Measurements from ENCODE around the gene PLEKHN1. TPM values are rescaled to one million over a fixed set of nuclear protein-coding genes. Genes with fewer than 3 reads are reported as not detected.

The PLEKHN1 gene
- 1 to 10 TPM; 2.2 to 2.9 TPM for total RNA-seq
- polyA plus RNA-seq: under 1 TPM in 1 of 2 donors, not detected in 1; 0.50 TPM

DNA sequence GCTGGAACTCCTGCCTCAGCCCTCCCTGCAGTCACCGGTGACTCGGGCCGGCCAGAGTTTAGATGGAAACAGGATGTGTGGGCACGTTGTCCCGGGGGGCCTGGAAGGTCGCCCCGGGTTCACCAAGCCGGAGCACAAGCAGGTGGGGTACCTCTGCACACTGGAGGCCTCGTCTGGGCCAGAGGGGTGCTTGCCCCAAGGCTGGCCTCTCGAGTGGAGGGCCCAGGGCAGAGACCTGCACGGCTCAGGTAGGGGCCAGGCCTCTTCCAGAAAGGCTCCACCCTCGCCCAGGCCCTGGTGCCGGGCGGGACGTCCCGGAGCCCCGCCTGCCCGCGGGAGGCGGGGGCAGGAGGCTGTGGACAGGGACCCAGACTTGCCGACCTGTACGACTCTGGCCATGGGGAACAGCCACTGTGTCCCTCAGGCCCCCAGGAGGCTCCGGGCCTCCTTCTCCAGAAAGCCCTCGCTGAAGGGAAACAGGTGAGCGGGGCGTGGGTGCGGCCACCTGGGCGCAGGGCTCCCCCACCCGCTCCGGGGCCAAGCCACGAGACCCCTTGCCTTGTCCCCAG, at the start of gene PLEKHN1:
PLEKHN1 (plus strand) TSS at position 348 of the 569 bp plus-strand sequence; CDS start at position 398, 50 bp downstream.
- peak in 2 of 5 donors; percentile 12 to 53 for DNase-seq
- peak within 1 kb of the TSS; percentile 47 to 67 for H3K4me3 ChIP-seq (ENCODE audit: low read length in 2 of 2)
- POLR2A ChIA-PET (ENCODE audit: partially characterized antibody): interaction anchor here (0.7 to 1.3 kb wide), 9 partner anchors 8 to 382 kb away, joined by 3 to 11 read pairs (median 4); partner anchors contain the start of genes ISG15 and NOC2L

DNA sequence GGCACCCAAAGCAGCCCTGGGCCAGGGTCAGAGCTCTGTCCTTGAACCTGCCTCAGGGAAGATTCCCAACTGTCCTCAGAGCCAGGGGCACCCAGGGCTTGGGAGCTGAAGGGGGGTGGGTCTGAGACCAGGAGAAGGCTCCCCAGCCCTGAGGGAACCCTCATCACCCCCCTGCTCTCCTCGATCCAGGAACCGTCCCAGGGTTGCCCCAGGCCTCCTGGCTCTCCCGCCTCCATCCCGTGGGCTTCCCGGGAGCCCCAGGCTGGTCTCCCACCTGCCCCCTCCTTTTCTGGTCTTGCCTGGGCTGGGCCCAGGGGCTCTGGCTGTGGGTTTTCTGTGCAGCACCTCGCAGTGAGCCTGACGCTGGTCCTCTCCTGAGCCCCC, 49.2 kb upstream of the PLEKHN1 start:
- intact Hi-C loops (cut with micrococcal nuclease): no loop called here
- H3K36me3 ChIP-seq (ENCODE audit: insufficient read depth, low read length): no peaks in the 10 kb centered on the region
- Mint-ChIP-seq H3K4me1 (peaks cover 11 to 17% (median 12%) of the 10 kb centered on the region in 4 donors), H3K4me3 (no peak overlapping the region), H3K27me3 (peaks cover 19 to 27% of the 10 kb centered on the region in 2 donors), H3K36me3 (no peaks in the 10 kb centered on the region), H3K27ac (no peak overlapping the region), H3K9me3 (peaks cover 0 to 3% (median 0%) of the 10 kb centered on the region in 8 donors)
- no peak overlapping the region for H3K4me3 ChIP-seq (ENCODE audit: low read length in 2 of 2)
- no peak overlapping the region for H3K27ac ChIP-seq (ENCODE audit: low read depth, low read length)
- DNase-seq: no peak
- no peaks in the 10 kb centered on the region for H3K9me3 ChIP-seq (ENCODE audit: control insufficient read depth in 1 of 2, low read length in 2 of 2)
- peaks cover 13% of the 10 kb centered on the region for H3K4me1 ChIP-seq (ENCODE audit: insufficient read depth, low read length)
- ChIA-PET CTCF (ENCODE audit: partially characterized antibody) (no interaction called here), POLR2A (ENCODE audit: partially characterized antibody) (no interaction called here)
- peaks cover 19% of the 10 kb centered on the region for H3K27me3 ChIP-seq (ENCODE audit: insufficient read depth, low read length)

More for the DNA sequence above, at the start of gene PLEKHN1:
- peaks cover 24% of the 10 kb centered on the region for H3K4me1 ChIP-seq (ENCODE audit: insufficient read depth, low read length)
- H3K9me3 ChIP-seq (ENCODE audit: control insufficient read depth in 1 of 2, low read length in 2 of 2): no peaks in the 10 kb centered on the region
- no peaks in the 10 kb centered on the region for H3K36me3 Mint-ChIP-seq
- H3K27me3 ChIP-seq (ENCODE audit: insufficient read depth, low read length): no peaks in the 10 kb centered on the region
- H3K4me1 Mint-ChIP-seq: peaks cover 0 to 14% (median 5%) of the 10 kb centered on the region in 4 donors
- CTCF ChIA-PET (ENCODE audit: partially characterized antibody): interaction anchor here (0.9 to 1.7 kb wide), 4 partner anchors 8 to 97 kb away, joined by 3 to 9 read pairs (median 5); partner anchors contain the start of gene NOC2L
- peak within 1 kb of the TSS; percentile 76 to 91 (median 81) for H3K4me3 Mint-ChIP-seq
- peak within 1 kb of the TSS; percentile 67 for H3K27ac ChIP-seq (ENCODE audit: low read depth, low read length)
- H3K36me3 ChIP-seq (ENCODE audit: insufficient read depth, low read length): no peaks in the 10 kb centered on the region
- intact Hi-C loops (cut with micrococcal nuclease): no loop called here
- peak within 1 kb of the TSS in 4 of 7 donors; percentile 41 to 53 (median 50) for H3K27ac Mint-ChIP-seq
- peaks cover 1 to 2% of the 10 kb centered on the region in 2 donors for H3K27me3 Mint-ChIP-seq
- no peaks in the 10 kb centered on the region for H3K9me3 Mint-ChIP-seq

DNA sequence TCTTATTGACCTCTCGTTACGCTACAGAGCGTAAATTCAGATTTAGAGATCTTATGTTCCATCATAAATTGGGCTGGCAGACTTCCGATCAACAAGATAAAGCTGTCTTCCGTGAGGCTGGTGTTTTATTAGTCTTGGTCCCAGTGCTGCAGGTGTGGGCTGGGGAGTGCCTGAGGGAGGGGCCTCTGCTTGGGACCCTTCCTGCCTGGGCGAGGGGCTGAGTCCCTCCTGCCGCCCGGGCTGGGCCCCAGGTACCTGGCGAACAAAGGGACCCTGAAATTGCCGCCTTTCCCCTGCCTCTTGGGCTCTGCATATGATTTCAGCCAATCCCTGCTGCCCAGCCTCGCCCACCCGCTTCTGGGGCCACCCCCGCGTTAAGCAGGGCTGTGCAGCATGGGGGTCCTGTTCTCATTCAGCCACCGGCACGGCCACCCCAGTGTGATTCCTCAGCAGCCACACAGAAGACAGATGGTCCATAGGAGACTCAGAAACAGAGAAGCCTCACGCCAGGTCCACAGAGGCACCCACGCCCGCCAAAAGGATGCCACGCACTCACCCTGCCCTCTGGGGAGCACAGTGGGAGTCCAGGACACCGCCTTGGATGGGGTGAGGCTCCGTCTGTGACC, 48.7 kb upstream of the PLEKHN1 start:
- H3K36me3 ChIP-seq (ENCODE audit: insufficient read depth, low read length): no peaks in the 10 kb centered on the region
- Mint-ChIP-seq H3K4me1 (peaks cover 10 to 19% (median 12%) of the 10 kb centered on the region in 4 donors), H3K4me3 (no peak overlapping the region), H3K9me3 (peaks cover 0 to 3% (median 0%) of the 10 kb centered on the region in 8 donors), H3K27ac (no peak overlapping the region), H3K27me3 (peaks cover 17 to 28% of the 10 kb centered on the region in 2 donors), H3K36me3 (no peaks in the 10 kb centered on the region)
- no peak for DNase-seq
- H3K27me3 ChIP-seq (ENCODE audit: insufficient read depth, low read length): peaks cover 22% of the 10 kb centered on the region
- CTCF ChIA-PET (ENCODE audit: partially characterized antibody): no interaction called here
- intact Hi-C loops (cut with micrococcal nuclease): no loop called here
- no peak overlapping the region for H3K4me3 ChIP-seq (ENCODE audit: low read length in 2 of 2)
- H3K9me3 ChIP-seq (ENCODE audit: control insufficient read depth in 1 of 2, low read length in 2 of 2): no peaks in the 10 kb centered on the region
- H3K4me1 ChIP-seq (ENCODE audit: insufficient read depth, low read length): peaks cover 16% of the 10 kb centered on the region
- POLR2A ChIA-PET (ENCODE audit: partially characterized antibody): no interaction called here
- no peak overlapping the region for H3K27ac ChIP-seq (ENCODE audit: low read depth, low read length)

DNA sequence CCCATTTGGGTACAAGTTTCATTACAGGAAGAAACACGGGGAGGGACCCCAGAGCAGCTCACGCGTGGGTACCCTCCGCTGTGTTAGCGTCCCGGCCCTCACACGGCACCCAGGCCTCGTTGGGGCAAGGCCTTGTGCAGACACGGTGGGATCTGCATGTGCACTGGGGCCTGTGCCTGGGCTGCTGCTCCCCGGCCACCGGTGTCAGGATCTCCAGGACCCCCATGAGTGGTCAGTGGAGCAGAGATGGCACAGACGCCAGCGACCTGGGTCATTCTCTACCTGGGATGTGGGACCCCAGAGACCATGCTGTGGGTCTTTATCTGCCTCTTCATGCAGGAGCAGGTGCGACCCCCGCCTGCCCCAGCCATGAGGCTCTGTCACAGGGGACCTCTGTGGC, 47.9 kb upstream of the PLEKHN1 start:
- Mint-ChIP-seq H3K4me3 (no peak overlapping the region), H3K27me3 (peaks cover 22 to 27% of the 10 kb centered on the region in 2 donors), H3K4me1 (peaks cover 11 to 22% (median 16%) of the 10 kb centered on the region in 4 donors), H3K27ac (no peak overlapping the region), H3K9me3 (peaks cover 0 to 3% (median 0%) of the 10 kb centered on the region in 8 donors), H3K36me3 (peaks cover 0 to 1% of the 10 kb centered on the region in 2 donors)
- Histone ChIP-seq H3K4me3 (ENCODE audit: low read length in 2 of 2) (no peak overlapping the region), H3K27me3 (ENCODE audit: insufficient read depth, low read length) (peaks cover 29% of the 10 kb centered on the region), H3K9me3 (ENCODE audit: control insufficient read depth in 1 of 2, low read length in 2 of 2) (no peaks in the 10 kb centered on the region), H3K4me1 (ENCODE audit: insufficient read depth, low read length) (peaks cover 23% of the 10 kb centered on the region), H3K27ac (ENCODE audit: low read depth, low read length) (no peak overlapping the region), H3K36me3 (ENCODE audit: insufficient read depth, low read length) (no peaks in the 10 kb centered on the region)
- intact Hi-C loops (cut with micrococcal nuclease): no loop called here
- ChIA-PET POLR2A (ENCODE audit: partially characterized antibody) (no interaction called here), CTCF (ENCODE audit: partially characterized antibody) (no interaction called here)
- no peak for DNase-seq

GRCh38 chr1:918843-919242, 47.4 kb upstream of the PLEKHN1 start:
- Histone ChIP-seq H3K4me3 (ENCODE audit: low read length in 2 of 2) (no peak overlapping the region), H3K36me3 (ENCODE audit: insufficient read depth, low read length) (no peaks in the 10 kb centered on the region), H3K27me3 (ENCODE audit: insufficient read depth, low read length) (peaks cover 29% of the 10 kb centered on the region), H3K4me1 (ENCODE audit: insufficient read depth, low read length) (peaks cover 25% of the 10 kb centered on the region), H3K27ac (ENCODE audit: low read depth, low read length) (no peak overlapping the region), H3K9me3 (ENCODE audit: control insufficient read depth in 1 of 2, low read length in 2 of 2) (no peaks in the 10 kb centered on the region)
- H3K27me3 Mint-ChIP-seq: peaks cover 23 to 29% of the 10 kb centered on the region in 2 donors
- H3K4me3 Mint-ChIP-seq: no peak overlapping the region
- no peak overlapping the region for H3K27ac Mint-ChIP-seq
- intact Hi-C loops (cut with micrococcal nuclease): no loop called here
- DNase-seq: no peak
- peaks cover 0 to 3% (median 0%) of the 10 kb centered on the region in 8 donors for H3K9me3 Mint-ChIP-seq
- peaks cover 11 to 24% (median 18%) of the 10 kb centered on the region in 4 donors for H3K4me1 Mint-ChIP-seq
- CTCF ChIA-PET (ENCODE audit: partially characterized antibody): no interaction called here
- POLR2A ChIA-PET (ENCODE audit: partially characterized antibody): no interaction called here
- H3K36me3 Mint-ChIP-seq: peaks cover 0 to 1% of the 10 kb centered on the region in 2 donors

- Histone ChIP-seq H3K4me3 (ENCODE audit: low read length in 2 of 2) (no peak overlapping the region), H3K9me3 (ENCODE audit: control insufficient read depth in 1 of 2, low read length in 2 of 2) (no peaks in the 10 kb centered on the region), H3K36me3 (ENCODE audit: insufficient read depth, low read length) (no peaks in the 10 kb centered on the region), H3K27ac (ENCODE audit: low read depth, low read length) (no peak overlapping the region), H3K4me1 (ENCODE audit: insufficient read depth, low read length) (peaks cover 25% of the 10 kb centered on the region), H3K27me3 (ENCODE audit: insufficient read depth, low read length) (peaks cover 29% of the 10 kb centered on the region)
- H3K9me3 Mint-ChIP-seq: peaks cover 0 to 3% (median 0%) of the 10 kb centered on the region in 8 donors
- intact Hi-C loops (cut with micrococcal nuclease): no loop called here
- ChIA-PET CTCF (ENCODE audit: partially characterized antibody) (no interaction called here), POLR2A (ENCODE audit: partially characterized antibody) (no interaction called here)
- H3K36me3 Mint-ChIP-seq: peaks cover 0 to 1% of the 10 kb centered on the region in 2 donors
- no peak for DNase-seq
- no peak overlapping the region for H3K27ac Mint-ChIP-seq
- peaks cover 11 to 24% (median 18%) of the 10 kb centered on the region in 4 donors for H3K4me1 Mint-ChIP-seq
- H3K27me3 Mint-ChIP-seq: peaks cover 23 to 29% of the 10 kb centered on the region in 2 donors
- no peak overlapping the region for H3K4me3 Mint-ChIP-seq
Measured at GRCh38 chr1:919271-919872, 46.9 kb upstream of the PLEKHN1 start.

DNA sequence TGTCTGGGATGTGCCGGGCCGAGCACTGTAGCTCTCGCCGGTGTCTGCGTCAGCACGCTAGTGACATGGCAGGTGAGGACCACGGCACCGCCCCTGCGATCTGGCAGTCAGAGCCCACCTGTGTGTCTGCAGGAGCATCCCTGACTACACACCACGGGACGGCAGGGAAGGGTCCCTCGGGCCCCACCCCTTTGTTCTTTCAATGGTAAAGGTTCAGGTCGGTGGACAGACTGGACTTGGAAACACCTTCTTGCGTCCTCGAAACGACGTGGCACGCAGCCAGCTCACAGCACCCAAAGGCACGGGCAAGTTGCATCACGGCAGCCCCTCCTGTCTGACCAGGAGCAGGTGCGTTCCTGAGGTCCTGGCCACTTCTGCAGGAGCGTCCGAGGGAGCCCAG, 46.3 kb upstream of the PLEKHN1 start:
- POLR2A ChIA-PET (ENCODE audit: partially characterized antibody): no interaction called here
- H3K4me1 Mint-ChIP-seq: peaks cover 11 to 24% (median 18%) of the 10 kb centered on the region in 4 donors
- H3K4me3 Mint-ChIP-seq: no peak overlapping the region

More for the DNA sequence above, 46.3 kb upstream of the PLEKHN1 start:
- Histone ChIP-seq H3K4me3 (ENCODE audit: low read length in 2 of 2) (no peak overlapping the region), H3K36me3 (ENCODE audit: insufficient read depth, low read length) (no peaks in the 10 kb centered on the region), H3K9me3 (ENCODE audit: control insufficient read depth in 1 of 2, low read length in 2 of 2) (no peaks in the 10 kb centered on the region), H3K27ac (ENCODE audit: low read depth, low read length) (no peak overlapping the region), H3K4me1 (ENCODE audit: insufficient read depth, low read length) (peaks cover 25% of the 10 kb centered on the region), H3K27me3 (ENCODE audit: insufficient read depth, low read length) (peaks cover 29% of the 10 kb centered on the region)
- intact Hi-C loops (cut with micrococcal nuclease): loop anchor here (5.0 kb wide), 1 partner anchor 37 kb away; the partner anchor contains the start of gene NOC2L
- H3K36me3 Mint-ChIP-seq: peaks cover 0 to 1% of the 10 kb centered on the region in 2 donors
- no peak for DNase-seq
- CTCF ChIA-PET (ENCODE audit: partially characterized antibody): interaction anchor here (1.0 to 1.4 kb wide), 2 partner anchors 15 to 65 kb away, joined by 3 read pairs; no protein-coding TSS in a partner anchor
- H3K9me3 Mint-ChIP-seq: peaks cover 0 to 3% (median 0%) of the 10 kb centered on the region in 8 donors
- no peak overlapping the region for H3K27ac Mint-ChIP-seq
- peaks cover 23 to 29% of the 10 kb centered on the region in 2 donors for H3K27me3 Mint-ChIP-seq

Data from CD4-positive, alpha-beta memory T cell (primary cell).